ENCODE measurements around the gene LRRFIP2. TPM values are rescaled to one million over a fixed set of nuclear protein-coding genes. Genes with fewer than 3 reads are reported as not detected.

LRRFIP2 gene
- total and polyA plus RNA-seq, 2 of the 4 experiments (the other 2 are of a cell fraction): 20.6 to 31.0 TPM

- Histone ChIP-seq H2BK120ac (ENCODE audit: low read depth, low read length) (no peak overlapping the region), H3K23ac (ENCODE audit: low read depth, low read length) (no peak overlapping the region; the same call in 1 of the 2 replicates), H3K14ac (replicated peaks; ENCODE audit: low read depth, low read length) (no peak overlapping the region), H4K8ac (ENCODE audit: low read depth in 2 of 2, low read length in 2 of 2) (no peak overlapping the region), H3K4ac (ENCODE audit: low read depth, low read length) (0 out of 2 replicates have a peak overlapping the region, but pooled peaks have one; percentile 24), H3K9me1 (ENCODE audit: insufficient read depth, low read length) (peaks cover 3% of the 10 kb centered on the region; the same call in 1 of the 2 replicates), H3K27me3 (ENCODE audit: control insufficient read depth, insufficient read depth, low read length) (no peaks in the 10 kb centered on the region), H4K5ac (ENCODE audit: low read depth, low read length) (no peak overlapping the region), H2BK20ac (ENCODE audit: low read depth, low read length) (0 out of 2 replicates have a peak overlapping the region, but pooled peaks have one; percentile 48), H3K18ac (ENCODE audit: low read depth, low read length) (no peak overlapping the region), H3K4me2 (ENCODE audit: low read depth, low read length) (no peak overlapping the region), H3K36me3 (ENCODE audit: control insufficient read depth, insufficient read depth, low read length) (no peaks in the 10 kb centered on the region), H3K79me1 (ENCODE audit: low read depth in 1 of 2, low read length in 2 of 2) (peaks cover 42 to 72% of the 10 kb centered on the region in 2 experiments), H2AK9ac (replicated peaks; ENCODE audit: low read depth, low read length, poor library complexity) (no peak overlapping the region), H4K20me1 (ENCODE audit: insufficient read depth, low read length) (peaks cover 14% of the 10 kb centered on the region), H4K91ac (ENCODE audit: insufficient read depth, low read depth, low read length) (no peak overlapping the region), H3K27ac (ENCODE audit: insufficient read depth, low read length) (no peak overlapping the region), H3K4me1 (ENCODE audit: control insufficient read depth, insufficient read depth, low read length) (peaks cover 8% of the 10 kb centered on the region), H3K56ac (ENCODE audit: extremely low read depth, insufficient read depth, low read length) (no peak overlapping the region), H3K9me3 (ENCODE audit: control insufficient read depth, insufficient read depth, low read length) (no peaks in the 10 kb centered on the region), H3K9ac (ENCODE audit: low read depth, low read length) (no peak overlapping the region), H2BK15ac (ENCODE audit: low read depth, low read length) (no peak overlapping the region), H3K4me3 (ENCODE audit: insufficient read depth, low read depth, low read length) (no peak overlapping the region), H2BK5ac (ENCODE audit: low read depth, low read length, poor library complexity, severe bottlenecking) (no peak overlapping the region), H2AK5ac (ENCODE audit: low read depth, low read length) (no peak overlapping the region), H2AFZ (replicated peaks; ENCODE audit: low read length, poor library complexity) (no peak overlapping the region)
- no peak for DNase-seq
- no peak for ATAC-seq (ENCODE audit: low read depth)
- ChIA-PET POLR2A (ENCODE audit: unreplicated experiment) (no interaction called here), CTCF (no interaction called here)
- WGBS, 2 experiments (ENCODE audit: extremely low coverage in 2 of 2, insufficient read length in 1 of 2): no CpG with 5 or more reads among the region's 1 CpG
- dilution Hi-C loops (cut with HindIII; ENCODE audit: low sequenced_read_pairs, unreplicated experiment): no loop called here
- BruUV-seq (replicated peaks): no TSS peak
- intact Hi-C loops (cut with micrococcal nuclease): no loop called here
- TF ChIP-seq, protein P1, sequence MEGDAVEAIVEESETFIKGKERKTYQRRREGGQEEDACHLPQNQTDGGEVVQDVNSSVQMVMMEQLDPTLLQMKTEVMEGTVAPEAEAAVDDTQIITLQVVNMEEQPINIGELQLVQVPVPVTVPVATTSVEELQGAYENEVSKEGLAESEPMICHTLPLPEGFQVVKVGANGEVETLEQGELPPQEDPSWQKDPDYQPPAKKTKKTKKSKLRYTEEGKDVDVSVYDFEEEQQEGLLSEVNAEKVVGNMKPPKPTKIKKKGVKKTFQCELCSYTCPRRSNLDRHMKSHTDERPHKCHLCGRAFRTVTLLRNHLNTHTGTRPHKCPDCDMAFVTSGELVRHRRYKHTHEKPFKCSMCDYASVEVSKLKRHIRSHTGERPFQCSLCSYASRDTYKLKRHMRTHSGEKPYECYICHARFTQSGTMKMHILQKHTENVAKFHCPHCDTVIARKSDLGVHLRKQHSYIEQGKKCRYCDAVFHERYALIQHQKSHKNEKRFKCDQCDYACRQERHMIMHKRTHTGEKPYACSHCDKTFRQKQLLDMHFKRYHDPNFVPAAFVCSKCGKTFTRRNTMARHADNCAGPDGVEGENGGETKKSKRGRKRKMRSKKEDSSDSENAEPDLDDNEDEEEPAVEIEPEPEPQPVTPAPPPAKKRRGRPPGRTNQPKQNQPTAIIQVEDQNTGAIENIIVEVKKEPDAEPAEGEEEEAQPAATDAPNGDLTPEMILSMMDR (conservative IDR thresholded peaks at IDR 0.05; ENCODE audit: low read depth, low read length): no peak
- no peak for TF ChIP-seq CHD1 (IDR thresholded peaks at IDR 0.05; ENCODE audit: low read depth, low read length)
- TF ChIP-seq FOS (IDR thresholded peaks at IDR 0.05; ENCODE audit: low read depth, low read length): no peak
- no peak for TF ChIP-seq USF2 (IDR thresholded peaks at IDR 0.05; ENCODE audit: low read depth, low read length)
- TF ChIP-seq MAFK (IDR thresholded peaks at IDR 0.05; ENCODE audit: low read depth, low read length): no peak
- TF ChIP-seq BHLHE40 (IDR thresholded peaks at IDR 0.05; ENCODE audit: low read depth, low read length): no peak
- in situ Hi-C loops (cut with MboI; ENCODE audit: low sequenced_read_pairs): no loop called here
These were observed 42.0 kb downstream of the LRRFIP2 start for GRCh38 chr3:37132334-37132733.

Data from IMR-90 (cell line).